A549 (cell line): Measurements from ENCODE around the gene NINJ1. TPM values are rescaled to one million over a fixed set of nuclear protein-coding genes. Genes with fewer than 3 reads are reported as not detected.

Source experiments
- ATAC-seq, 2 experiments: fragments of 200-7000 bp in 1 of 2; fragments of >200 bp in 1 of 2; cut with Nextera tagmentation in 1 of 2; cut with Tn5 transposase in 1 of 2; 3 replicates each; pipeline versions ENCODE4 v1.8.0 to v1.9.1; 2018 to 2020; ENCODE audit warnings: mild to moderate bottlenecking in 1 of 2, moderate library complexity in 1 of 2
- CTCF ChIA-PET: fragments of 300-600 bp; sonication (Branson Sonifier 250); formaldehyde crosslinking; extraction: SDS; loops from one replicate; lab custom pipeline; 2021; ENCODE audit warnings: antibody characterized with exemption, inconsistent platforms; lab: Yijun Ruan, JAX
- POLR2A ChIA-PET: fragments of 350-600 bp; formaldehyde crosslinking; extraction: SDS; loops from one replicate; lab custom pipeline; 2021; ENCODE audit warnings: antibody characterized with exemption, inconsistent platforms; lab: Yijun Ruan, JAX
- DNase-seq, 2 experiments: peaks; one replicate each; pipeline versions ENCODE4 v3.0.0 to v3.0.0-alpha.2; 2011 to 2016; ENCODE audit warnings: low read depth in 1 of 2, low spot score in 1 of 2
- FAIRE-seq: peaks from 2 replicates; lab custom pipeline; 2011; peaks lifted over from hg19 to GRCh38; lab: Jason Lieb, UNC
- H3K27ac ChIP-seq, 2 experiments: fragments of >200 bp; sonication (Bioruptor Twin); formaldehyde crosslinking; 3 replicates each; pipeline ENCODE4 v1.5.1; 2016 to 2017
- H3K4me1 ChIP-seq: fragments of >200 bp; sonication (Bioruptor Twin); formaldehyde crosslinking; 3 replicates; pipeline ENCODE4 v1.6.1; 2016
- H3K4me2 ChIP-seq: fragments of >200 bp; sonication (Bioruptor Twin); formaldehyde crosslinking; 3 replicates; pipeline ENCODE4 v1.6.1; 2016
- H3K4me3 ChIP-seq: fragments of >200 bp; sonication (Bioruptor Twin); formaldehyde crosslinking; 3 replicates; pipeline ENCODE4 v1.5.1; 2016
- H3K9me3 ChIP-seq: fragments of >200 bp; sonication (Bioruptor Twin); formaldehyde crosslinking; 3 replicates; pipeline ENCODE4 v1.6.1; 2016
- CBX2 ChIP-seq: fragments of 200-600 bp; sonication (generic); IDR thresholded peaks from 2 replicates; pipeline ENCODE4 v1.6.1; 2016; ENCODE audit warnings: low read depth, mild to moderate bottlenecking, borderline replicate concordance
- CHD2 ChIP-seq: fragments of 150-350 bp; IDR thresholded peaks from 2 replicates; pipeline ENCODE4 v1.6.1; 2014; ENCODE audit warnings: low read length; ENCODE audit not compliant: partially characterized antibody
- CHD4 ChIP-seq: fragments of 200-600 bp; sonication (generic); IDR thresholded peaks from 2 replicates; pipeline ENCODE4 v1.6.1; 2016; ENCODE audit warnings: antibody characterized with exemption, mild to moderate bottlenecking, borderline replicate concordance
- EHF ChIP-seq: fragments of 250-450 bp; sonication (Bioruptor Pico); IDR thresholded peaks from 2 replicates; pipeline ENCODE4 v1.5.0; 2020; ENCODE audit warnings: mild to moderate bottlenecking
- ESRRA ChIP-seq: fragments of 150-350 bp; IDR thresholded peaks from 2 replicates; pipeline ENCODE4 v1.6.1; 2014; ENCODE audit warnings: mild to moderate bottlenecking, low read length, borderline replicate concordance
- FOSB ChIP-seq: fragments of 250-450 bp; sonication (Bioruptor Pico); IDR thresholded peaks from 2 replicates; pipeline ENCODE4 v1.5.0; 2020; ENCODE audit warnings: mild to moderate bottlenecking, moderate library complexity
- FOXS1 ChIP-seq: fragments of 250-450 bp; sonication (Bioruptor Pico); IDR thresholded peaks from 2 replicates; pipeline ENCODE4 v1.5.0; 2020; ENCODE audit warnings: mild to moderate bottlenecking, moderate library complexity
- HOXA7 ChIP-seq: fragments of 250-450 bp; sonication (Bioruptor Pico); IDR thresholded peaks from 2 replicates; pipeline ENCODE4 v1.5.0; 2020; ENCODE audit warnings: mild to moderate bottlenecking, moderate library complexity
- KDM1A ChIP-seq: fragments of 200-600 bp; sonication (generic); IDR thresholded peaks from 2 replicates; pipeline ENCODE4 v1.6.1; 2016; ENCODE audit warnings: low read depth, mild to moderate bottlenecking
- MAFK ChIP-seq: fragments of 450-650 bp; IDR thresholded peaks from 2 replicates; pipeline ENCODE4 v1.6.1; 2014; ENCODE audit not compliant: partially characterized antibody
- MAZ ChIP-seq: fragments of 150-350 bp; IDR thresholded peaks from 2 replicates; pipeline ENCODE4 v1.6.1; 2014; ENCODE audit warnings: antibody characterized with exemption, low read depth, low read length, borderline replicate concordance
- NR3C1 ChIP-seq: fragments of >200 bp; sonication (Bioruptor Twin); formaldehyde crosslinking; IDR thresholded peaks from 3 replicates; pipeline ENCODE4 v1.6.1; 2017
- PHF8 ChIP-seq: fragments of 200-600 bp; sonication (generic); IDR thresholded peaks from 2 replicates; pipeline ENCODE4 v1.6.1; 2016; ENCODE audit warnings: low read depth, mild to moderate bottlenecking, antibody characterized with exemption, moderate library complexity, borderline replicate concordance
- POLR2AphosphoS2 ChIP-seq: conservative IDR thresholded peaks from 2 replicates; pipeline ENCODE4 v1.6.1; 2012; ENCODE audit warnings: low read length, improper control_type of control experiment, inconsistent platforms
- RAD21 ChIP-seq, 2 experiments: fragments of >200 bp in 1 of 2; sonication (Bioruptor Twin) in 1 of 2; formaldehyde crosslinking in 1 of 2; IDR thresholded peaks in 1 of 2; conservative IDR thresholded peaks in 1 of 2; 2 replicates in 1 of 2; 3 replicates in 1 of 2; pipeline ENCODE4 v1.6.1; 2012 to 2018; ENCODE audit warnings: inconsistent platforms in 1 of 2
- RCOR1 ChIP-seq: fragments of 150-350 bp; IDR thresholded peaks from 2 replicates; pipeline ENCODE4 v1.6.1; 2014; ENCODE audit warnings: antibody characterized with exemption, low read length, low read depth
- RFX5 ChIP-seq: fragments of 450-650 bp; IDR thresholded peaks from 2 replicates; pipeline ENCODE4 v1.7.1; 2014; ENCODE audit warnings: antibody characterized with exemption, mild to moderate bottlenecking, moderate library complexity
- RNF2 ChIP-seq: fragments of 200-600 bp; sonication (generic); IDR thresholded peaks from 2 replicates; pipeline ENCODE4 v1.6.1; 2016; ENCODE audit warnings: low read depth, mild to moderate bottlenecking, antibody characterized with exemption, moderate library complexity, borderline replicate concordance
- SMC3 ChIP-seq: fragments of >200 bp; sonication (Bioruptor Twin); formaldehyde crosslinking; IDR thresholded peaks from 3 replicates; pipeline ENCODE4 v1.6.1; 2018; ENCODE audit warnings: inconsistent platforms
- WGBS: methylation state at CpG from one replicate; pipeline ENCODE4 v1.1.6; 2017; ENCODE audit errors: missing lambda C conversion rate; 5-methylcytosine and 5-hydroxymethylcytosine counted together
- polyA plus RNA-seq, 4 experiments: library from polyadenylated mRNA; depleted of rRNA in 3 of 4; stranded (reverse); fragments of >200 nt; fragmentation: RNase III in 1 of 4; extraction: RNeasy Plus Mini Kit Qiagen cat#74134 plus additional on column Dnase treatment in 1 of 4; gene quantifications; 2 replicates in 3 of 4; 3 replicates in 1 of 4; pipeline ENCODE4 v1.2.3, GENCODE V29; 2011 to 2017
- TF ChIP-seq, protein P1 (sequence below): fragments of >200 bp; sonication (Bioruptor Twin); formaldehyde crosslinking; IDR thresholded peaks from 2 replicates; pipeline ENCODE4 v1.6.1; 2016
- TF ChIP-seq, protein P2 (sequence below): IDR thresholded peaks from 2 replicates; pipeline ENCODE4 v1.6.1; 2012

The NINJ1 gene
- polyA plus RNA-seq, 2 of the 4 experiments (the other 2 are of a cell fraction) = 27.0 to 60.4 TPM

GRCh38 chr9:93128715-93129224 lies 5.3 kb downstream of the NINJ1 start:
- no peak for TF ChIP-seq RAD21 (conservative IDR thresholded peaks at IDR 0.05 in 1 of 2, IDR thresholded peaks at IDR 0.05 in 1 of 2)
- TF ChIP-seq PHF8 = no peak
- TF ChIP-seq KDM1A = no peak
- TF ChIP-seq RFX5 = no peak
- TF ChIP-seq MAFK = no peak
- no peak for TF ChIP-seq NR3C1
- no peak for TF ChIP-seq FOSB (CRISPR knock-in tag)
- TF ChIP-seq POLR2AphosphoS2 = no peak
- TF ChIP-seq, protein P1, sequence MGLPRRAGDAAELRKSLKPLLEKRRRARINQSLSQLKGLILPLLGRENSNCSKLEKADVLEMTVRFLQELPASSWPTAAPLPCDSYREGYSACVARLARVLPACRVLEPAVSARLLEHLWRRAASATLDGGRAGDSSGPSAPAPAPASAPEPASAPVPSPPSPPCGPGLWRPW = no peak
- no peak for TF ChIP-seq SMC3
- TF ChIP-seq, all 56 proteins: peak for 0
- no peak overlapping the region for H3K4me3 ChIP-seq
- H3K4me2 ChIP-seq = no peak overlapping the region
- H3K9me3 ChIP-seq = no peaks in the 10 kb centered on the region
- ATAC-seq (no peak), DNase-seq (no peak), FAIRE-seq (no peak)
- POLR2A ChIA-PET = no interaction called here
- WGBS = 93% methylated on average over 10 of the region's 10 CpGs
- H3K27ac ChIP-seq = no peak overlapping the region
- peaks cover 31% of the 10 kb centered on the region for H3K4me1 ChIP-seq
- CTCF ChIA-PET = interaction anchor here (1.0 to 4.0 kb wide), 7 partner anchors 8 to 176 kb away, joined by 3 to 31 read pairs (median 4); no protein-coding TSS in a partner anchor

DNA sequence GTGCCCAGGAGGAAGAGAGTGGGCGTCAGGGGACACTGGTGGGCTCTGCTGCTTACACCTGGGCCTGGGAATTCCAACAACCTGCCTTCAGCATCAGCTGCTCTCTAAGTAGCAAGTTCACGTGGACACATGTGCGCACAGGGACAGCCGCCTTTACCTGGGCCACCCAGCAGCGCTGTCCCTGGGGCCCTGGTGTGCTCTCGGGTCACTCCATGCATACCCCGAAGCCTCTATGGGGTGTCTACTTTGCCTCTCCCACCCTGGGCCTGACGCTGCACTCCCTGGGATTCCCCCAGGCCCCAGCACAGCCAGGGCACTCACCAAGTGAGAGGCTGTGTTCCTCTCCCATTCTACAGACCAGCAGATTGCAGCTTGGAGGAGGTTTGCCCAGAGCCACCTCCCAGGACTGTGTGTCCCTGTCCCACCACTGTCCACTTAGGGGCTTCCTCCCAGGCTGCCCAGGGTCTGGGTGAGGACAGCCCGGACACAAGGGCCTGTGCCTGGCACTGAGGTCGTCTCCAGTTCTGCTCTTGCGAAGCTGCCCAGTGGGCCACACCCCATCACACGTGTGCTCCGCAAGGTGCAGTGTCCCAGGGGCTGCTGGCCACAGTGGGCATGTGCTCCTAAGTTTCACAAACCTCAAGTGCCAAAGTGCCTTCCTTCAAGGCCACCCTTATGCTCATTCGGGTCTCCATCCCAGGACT lies 5.9 kb downstream of the NINJ1 start:
- Histone ChIP-seq H3K4me3 (no peak overlapping the region), H3K4me1 (peaks cover 31% of the 10 kb centered on the region), H3K4me2 (no peak overlapping the region), H3K27ac (0 out of 6 replicates have a peak overlapping the region, but pooled peaks of 1 of the 2 experiments have one; percentile 13), H3K9me3 (no peaks in the 10 kb centered on the region)
- TF ChIP-seq HOXA7 (CRISPR knock-in tag) (no peak), CHD4 (no peak), EHF (CRISPR knock-in tag) (no peak), ESRRA (no peak), MAZ (no peak), SMC3 (no peak), RNF2 (no peak), FOXS1 (no peak), RCOR1 (no peak), CHD2 (no peak), CBX2 (no peak)
- TF ChIP-seq, protein P2, sequence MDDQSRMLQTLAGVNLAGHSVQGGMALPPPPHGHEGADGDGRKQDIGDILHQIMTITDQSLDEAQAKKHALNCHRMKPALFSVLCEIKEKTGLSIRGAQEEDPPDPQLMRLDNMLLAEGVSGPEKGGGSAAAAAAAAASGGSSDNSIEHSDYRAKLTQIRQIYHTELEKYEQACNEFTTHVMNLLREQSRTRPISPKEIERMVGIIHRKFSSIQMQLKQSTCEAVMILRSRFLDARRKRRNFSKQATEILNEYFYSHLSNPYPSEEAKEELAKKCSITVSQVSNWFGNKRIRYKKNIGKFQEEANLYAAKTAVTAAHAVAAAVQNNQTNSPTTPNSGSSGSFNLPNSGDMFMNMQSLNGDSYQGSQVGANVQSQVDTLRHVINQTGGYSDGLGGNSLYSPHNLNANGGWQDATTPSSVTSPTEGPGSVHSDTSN = no peak
- TF ChIP-seq, protein P1 = no peak
- POLR2A ChIA-PET = no interaction called here
- CTCF ChIA-PET = interaction anchor here (0.6 to 4.0 kb wide), 8 partner anchors 8 to 177 kb away, joined by 3 to 31 read pairs (median 4); no protein-coding TSS in a partner anchor
- ATAC-seq = no peak
- no peak for DNase-seq
- FAIRE-seq = no peak
- 91% methylated on average over 11 of the region's 14 CpGs for WGBS
